DND-41 (cell line): ENCODE data around the gene GPR135.

Experiments
- CTCF ChIP-seq: IDR thresholded peaks from 2 replicates; pipeline ENCODE4 v1.5.1; 2012; ENCODE audit warnings: borderline replicate concordance, low read length, moderate library complexity, mild to moderate bottlenecking; ENCODE audit not compliant: poor library complexity, severe bottlenecking; ENCODE audit errors: extremely low read depth
- EZH2 ChIP-seq: IDR thresholded peaks from 3 replicates; pipeline ENCODE4 v1.6.1; 2012; ENCODE audit warnings: borderline replicate concordance, low read depth, mild to moderate bottlenecking, moderate library complexity, low read length, inconsistent platforms; ENCODE audit not compliant: severe bottlenecking

DNA sequence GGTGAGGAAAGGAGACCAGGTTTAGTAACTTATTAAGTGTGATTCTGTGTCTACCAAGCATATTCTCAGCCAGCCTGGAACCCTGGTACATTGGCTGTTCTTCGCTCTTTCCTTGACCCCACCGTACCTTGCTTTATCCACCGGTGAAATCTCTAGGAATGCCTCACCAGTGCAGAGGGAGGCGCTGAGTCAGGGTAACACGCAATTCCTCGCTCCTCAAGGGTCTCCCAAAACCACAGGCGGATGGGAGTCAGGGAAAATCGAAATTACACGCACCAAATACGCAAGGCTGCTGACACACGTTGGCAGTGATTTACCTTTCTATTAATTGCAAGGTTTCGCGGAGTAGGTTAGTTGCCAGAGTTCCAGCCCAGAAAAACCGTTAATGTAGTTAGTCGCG lies 18.2 kb upstream of the GPR135 start:
- TF ChIP-seq CTCF (no peak), EZH2 (no peak)
